GM12878 (cell line): Measurements from ENCODE around the gene FGB. TPM values are rescaled to one million over a fixed set of nuclear protein-coding genes. Genes with fewer than 3 reads are reported as not detected.

Experiments
- ATAC-seq: fragments of 200-7000 bp; cut with Tn5 transposase; 3 replicates; pipeline ENCODE4 v1.9.1; 2020; ENCODE audit warnings: mild to moderate bottlenecking, moderate library complexity
- BruUV-seq: library from RNA; stranded (reverse); fragments of 400-500 nt; replicated peaks from 2 replicates; lab custom pipeline; 2021; lab: Mats Ljungman, UMichigan
- CTCF ChIA-PET: fragments of 300-600 bp; sonication (Branson Sonifier 250); formaldehyde crosslinking; extraction: SDS; loops from one replicate; lab custom pipeline; 2021; ENCODE audit warnings: inconsistent platforms; lab: Yijun Ruan, JAX
- POLR2A ChIA-PET: fragments of 350-600 bp; formaldehyde crosslinking; extraction: SDS; loops from one replicate; lab custom pipeline; 2021; ENCODE audit warnings: inconsistent platforms; lab: Charles Lee
- RAD21 ChIA-PET: fragments of 300-600 bp; sonication (Branson Sonifier 250); formaldehyde crosslinking; loops from one replicate; lab custom pipeline; 2023; ENCODE audit warnings: antibody characterized with exemption; ENCODE audit not compliant: unreplicated experiment; lab: Charles Lee
- SMC1A ChIA-PET: fragments of 300-600 bp; sonication (Branson Sonifier 250); formaldehyde crosslinking; loops from one replicate; lab custom pipeline; 2023; ENCODE audit not compliant: unreplicated experiment, uncharacterized antibody; lab: Charles Lee
- DNase-seq: peaks from one replicate; pipeline ENCODE4 v3.0.0-alpha.2; 2011; ENCODE audit warnings: low read depth, low spot score
- FAIRE-seq: peaks from 3 replicates; lab custom pipeline; 2011; peaks lifted over from hg19 to GRCh38; lab: Jason Lieb, UNC
- H2AFZ ChIP-seq: 2 replicates; pipeline ENCODE4 v1.6.0; 2011; ENCODE audit warnings: low read depth, low read length, control low read depth; ENCODE audit not compliant: control insufficient read depth
- H3K27ac ChIP-seq: 2 replicates; pipeline ENCODE4 v1.5.1; 2011; ENCODE audit warnings: control low read depth; ENCODE audit not compliant: control insufficient read depth, insufficient read depth
- H3K27me3 ChIP-seq, 2 experiments: replicated peaks in 1 of 2; 2 replicates each; pipeline versions ENCODE4 v1.6.0 to v1.6.1; 2011; ENCODE audit warnings: low read length in 1 of 2; ENCODE audit not compliant: control insufficient read depth in 2 of 2, insufficient read depth in 2 of 2
- H3K36me3 ChIP-seq, 2 experiments: 2 replicates each; pipeline ENCODE4 v1.5.1; 2011; ENCODE audit warnings: low read length in 1 of 2; ENCODE audit not compliant: control insufficient read depth in 2 of 2, insufficient read depth in 2 of 2
- H3K4me1 ChIP-seq: 2 replicates; pipeline ENCODE4 v1.6.1; 2011; ENCODE audit warnings: mild to moderate bottlenecking, low read length, moderate library complexity, mixed read lengths; ENCODE audit not compliant: control insufficient read depth, insufficient read depth
- H3K4me2 ChIP-seq: 2 replicates; pipeline ENCODE4 v1.6.0; 2011; ENCODE audit warnings: control low read depth; ENCODE audit not compliant: control insufficient read depth, insufficient read depth
- H3K4me3 ChIP-seq: fragments of 200-600 bp; sonication (generic); 2 replicates; pipeline ENCODE4 v1.5.1; 2016
- H3K79me2 ChIP-seq: 2 replicates; pipeline ENCODE4 v1.6.0; 2011; ENCODE audit warnings: low read length; ENCODE audit not compliant: control insufficient read depth, insufficient read depth
- H3K9ac ChIP-seq: 2 replicates; pipeline ENCODE4 v1.8.0; 2011; ENCODE audit warnings: low read length, control low read depth, mixed read lengths; ENCODE audit not compliant: control insufficient read depth, insufficient read depth
- H3K9me3 ChIP-seq: replicated peaks from 3 replicates; pipeline ENCODE4 v1.5.1; 2011; ENCODE audit warnings: mild to moderate bottlenecking, low read length; ENCODE audit not compliant: control insufficient read depth, insufficient read depth
- H4K20me1 ChIP-seq: 2 replicates; pipeline ENCODE4 v1.6.0; 2011; ENCODE audit not compliant: control insufficient read depth, insufficient read depth
- ASH2L ChIP-seq: fragments of 300-600, 200-600 bp; sonication (generic); IDR thresholded peaks from 2 replicates; pipeline ENCODE4 v1.6.1; 2017; ENCODE audit warnings: low read depth, mild to moderate bottlenecking, borderline replicate concordance
- CHD4 ChIP-seq: fragments of 200-600 bp; sonication (generic); IDR thresholded peaks from 2 replicates; pipeline ENCODE4 v1.6.1; 2016; ENCODE audit warnings: mild to moderate bottlenecking
- CTCF ChIP-seq, 3 experiments: IDR thresholded peaks in 2 of 3; conservative IDR thresholded peaks in 1 of 3; 2 replicates each; pipeline ENCODE4 v1.5.1; 2011; ENCODE audit warnings: low read depth in 3 of 3, low read length in 3 of 3, mild to moderate bottlenecking in 3 of 3, control low read depth in 2 of 3, moderate library complexity in 2 of 3, inconsistent platforms in 1 of 3, mixed read lengths in 1 of 3; ENCODE audit not compliant: control insufficient read depth in 2 of 3, insufficient read depth in 1 of 3; ENCODE audit errors: extremely low read depth in 1 of 3
- ETV6 ChIP-seq, 2 experiments: fragments of 450-650 bp in 1 of 2; IDR thresholded peaks in 1 of 2; conservative IDR thresholded peaks in 1 of 2; 2 replicates each; pipeline ENCODE4 v1.6.1; 2014; ENCODE audit warnings: antibody characterized with exemption in 1 of 2, borderline replicate concordance in 1 of 2, low read depth in 1 of 2, mild to moderate bottlenecking in 1 of 2, moderate library complexity in 1 of 2
- FOXM1 ChIP-seq: IDR thresholded peaks from 2 replicates; pipeline ENCODE4 v1.6.1; 2012; ENCODE audit warnings: low read depth, mild to moderate bottlenecking, inconsistent platforms, low read length, moderate library complexity
- GABPA ChIP-seq: IDR thresholded peaks from 2 replicates; pipeline ENCODE4 v1.6.1; 2014; ENCODE audit warnings: antibody characterized with exemption, low read depth, mild to moderate bottlenecking, inconsistent platforms
- HDGF ChIP-seq: fragments of 450-650 bp; IDR thresholded peaks from 2 replicates; pipeline ENCODE4 v1.6.1; 2016; ENCODE audit warnings: antibody characterized with exemption
- HSF1 ChIP-seq: fragments of 150-350 bp; IDR thresholded peaks from 2 replicates; pipeline ENCODE4 v1.6.1; 2014; ENCODE audit warnings: mild to moderate bottlenecking, low read depth, low read length
- MXI1 ChIP-seq: fragments of 150-350 bp; IDR thresholded peaks from 2 replicates; pipeline ENCODE4 v1.6.1; 2011; ENCODE audit warnings: low read depth, mild to moderate bottlenecking, inconsistent platforms, low read length, improper control_type of control experiment
- NR2C1 ChIP-seq: fragments of 450-650 bp; IDR thresholded peaks from 2 replicates; pipeline ENCODE4 v1.6.1; 2017; ENCODE audit warnings: antibody characterized with exemption, mild to moderate bottlenecking, moderate library complexity
- PML ChIP-seq: IDR thresholded peaks from 2 replicates; pipeline ENCODE4 v1.6.1; 2012; ENCODE audit warnings: low read length, inconsistent platforms
- RAD51 ChIP-seq: fragments of 450-650 bp; IDR thresholded peaks from 2 replicates; pipeline ENCODE4 v1.6.1; 2016; ENCODE audit warnings: moderate library complexity, mild to moderate bottlenecking, inconsistent platforms
- SMAD1 ChIP-seq: fragments of 450-650 bp; IDR thresholded peaks from 2 replicates; pipeline ENCODE4 v1.6.1; 2018; ENCODE audit warnings: mild to moderate bottlenecking, low read depth; ENCODE audit not compliant: partially characterized antibody
- SMARCA5 ChIP-seq: fragments of 450-650 bp; IDR thresholded peaks from 2 replicates; pipeline ENCODE4 v1.6.1; 2017; ENCODE audit warnings: mild to moderate bottlenecking
- TARDBP ChIP-seq: IDR thresholded peaks from 2 replicates; pipeline ENCODE4 v1.6.1; 2016; ENCODE audit warnings: borderline replicate concordance
- TCF3 ChIP-seq: IDR thresholded peaks from 2 replicates; pipeline ENCODE4 v1.6.1; 2012; ENCODE audit warnings: low read depth, mild to moderate bottlenecking, low read length, borderline replicate concordance; ENCODE audit not compliant: insufficient read depth
- ZBTB33 ChIP-seq: fragments of 450-650 bp; IDR thresholded peaks from 2 replicates; pipeline ENCODE4 v1.6.1; 2017; ENCODE audit warnings: mild to moderate bottlenecking
- ZNF207 ChIP-seq: fragments of 450-650 bp; IDR thresholded peaks from 2 replicates; pipeline ENCODE4 v1.6.1; 2014; ENCODE audit warnings: antibody characterized with exemption, mild to moderate bottlenecking, borderline replicate concordance
- ZNF384 ChIP-seq: IDR thresholded peaks from 2 replicates; pipeline ENCODE4 v1.6.1; 2012; ENCODE audit warnings: low read depth, mild to moderate bottlenecking, low read length, improper control_type of control experiment, borderline replicate concordance
- WGBS: methylation state at CpG from one replicate; pipeline ENCODE4 v1.1.6; 2016; ENCODE audit warnings: low lambda C conversion rate; ENCODE audit not compliant: insufficient replicate concordance, insufficient coverage; ENCODE audit errors: missing lambda C conversion rate; 5-methylcytosine and 5-hydroxymethylcytosine counted together
- in situ Hi-C: fragments of 300-500 bp; cut with MboI; formaldehyde crosslinking; loops from 9 replicates; pipeline ENCODE4 v1.14.3; 2018; ENCODE audit warnings: mixed read lengths
- intact Hi-C: fragments of 100-400 bp; cut with micrococcal nuclease; formaldehyde crosslinking; loops from one replicate; pipeline ENCODE4 v1.14.2; 2022; ENCODE audit not compliant: unreplicated experiment
- polyA plus RNA-seq, 11 experiments: library from polyadenylated mRNA; depleted of rRNA in 4 of 11; unstranded in 6 of 11; stranded (reverse) in 5 of 11; fragments of >200 nt; fragmentation: Nextera tagmentation in 4 of 11; fragmentation: Illumina TruSeq in 1 of 11; extraction: Ambion mirVana in 4 of 11; extraction: Trizol in 1 of 11; gene quantifications; 1 replicate in 1 of 11; 2 replicates in 10 of 11; pipeline versions ENCODE4 v1.2.1 to v1.2.3, GENCODE V29; 2011 to 2016; ENCODE audit warnings: inconsistent platforms in 2 of 11, missing spikeins in 2 of 11, low read depth in 1 of 11
- total RNA-seq, 4 experiments: library from RNA; depleted of rRNA in 3 of 4; stranded (reverse); fragments of >200 nt in 3 of 4; fragmentation: Illumina TruSeq in 1 of 4; extraction: Trizol in 1 of 4; gene quantifications; 2 replicates each; pipeline versions ENCODE4 v1.2.1 to v1.2.3, GENCODE V29; 2013 to 2021

FGB gene
- total and polyA plus RNA-seq, 10 of the 15 experiments (the other 5 are each of a cell fraction or from before 2014, with no cell fraction given) = 0.04 to 2.7 TPM; not detected in 8

GRCh38 chr4:154542271-154542879 is 20.4 kb upstream of the FGB start:
- 100% methylated on average over 4 of the region's 4 CpGs for WGBS
- in situ Hi-C loops (no loop called here), intact Hi-C loops (no loop called here)
- Histone ChIP-seq H3K4me3 (no peak overlapping the region), H2AFZ (no peak overlapping the region), H3K27ac (no peak overlapping the region), H3K27me3 (no peaks in the 10 kb centered on the region), H3K79me2 (no peaks in the 10 kb centered on the region; the same call in 1 of the 2 replicates), H3K36me3 (peaks cover 0 to 39% of the 10 kb centered on the region in 2 experiments; a peak in 3 of 4 replicates), H4K20me1 (no peaks in the 10 kb centered on the region), H3K4me2 (no peak overlapping the region), H3K4me1 (no peaks in the 10 kb centered on the region), H3K9me3 (no peaks in the 10 kb centered on the region)
- ChIA-PET CTCF (no interaction called here), RAD21 (no interaction called here), POLR2A (no interaction called here)
- no peak for FAIRE-seq
- no peak for DNase-seq
- BruUV-seq = no TSS peak
- ATAC-seq = no peak
- TF ChIP-seq ZBTB33 (no peak), CTCF (IDR thresholded peaks at IDR 0.05 in 2 of 3, conservative IDR thresholded peaks at IDR 0.05 in 1 of 3; ENCODE audit: control insufficient read depth in 2 of 3, extremely low read depth in 1 of 3, insufficient read depth in 1 of 3, low read depth in 3 of 3, low read length in 3 of 3) (no peak), TARDBP (no peak), ASH2L (no peak), NR2C1 (no peak), HDGF (no peak), RAD51 (no peak), FOXM1 (no peak), SMARCA5 (no peak), CHD4 (no peak), TCF3 (no peak), MXI1 (no peak), HSF1 (no peak), PML (no peak), ZNF207 (no peak), ETV6 (conservative IDR thresholded peaks at IDR 0.05 in 1 of 2, IDR thresholded peaks at IDR 0.05 in 1 of 2; ENCODE audit: borderline replicate concordance in 1 of 2, low read depth in 1 of 2) (no peak), SMAD1 (no peak), ZNF384 (no peak), GABPA (no peak)
- TF ChIP-seq, all 136 proteins: peak for 0
- SMC1A ChIA-PET = no interaction called here
- no peak overlapping the region for H3K9ac ChIP-seq
